Limb (tissue), 2 donors: ENCODE data around the gene DNASE1L2.
A peak's percentile ranks its signal among the peaks of the same experiment; 100 is the strongest.
"Not testable (repeated sequence)": the region's sequence is repeated elsewhere in the genome, so short reads cannot be mapped to it uniquely, and the experiment has no call there.

Source experiments
- DNase-seq, 2 donors: peaks; one replicate each; pipeline ENCODE4 v3.0.0-alpha.2; 2016; ENCODE audit errors: extremely low spot score in 2 of 2

The DNASE1L2 gene

DNA sequence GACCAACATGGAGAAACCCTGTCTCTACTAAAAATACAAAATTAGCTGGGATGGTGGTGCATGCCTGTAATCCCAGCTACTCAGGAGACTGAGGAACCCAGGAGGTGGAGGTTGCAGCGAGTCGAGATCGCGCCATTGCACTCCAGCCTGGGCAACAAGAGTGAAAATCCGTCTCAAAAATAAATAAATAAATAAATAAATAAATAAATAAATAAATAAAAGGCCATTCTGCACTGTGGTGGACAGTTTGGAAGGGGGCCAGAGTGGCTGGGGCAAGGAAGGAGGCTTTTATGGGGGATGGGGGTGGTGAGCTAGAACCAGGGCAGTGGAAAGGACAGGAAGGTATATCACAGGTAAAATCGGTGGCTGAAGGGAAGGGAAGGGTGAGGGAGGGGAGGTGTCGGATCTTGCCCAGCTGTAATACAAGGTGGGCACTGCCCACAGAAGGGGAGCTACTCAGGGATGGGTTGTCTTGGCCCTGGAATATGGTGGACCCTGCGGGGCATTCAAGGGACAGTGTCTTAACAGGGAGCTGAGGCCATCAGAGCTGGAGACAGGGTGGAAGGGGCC, 33.0 kb upstream of the DNASE1L2 start:
- DNase-seq = not testable (repeated sequence)

DNA sequence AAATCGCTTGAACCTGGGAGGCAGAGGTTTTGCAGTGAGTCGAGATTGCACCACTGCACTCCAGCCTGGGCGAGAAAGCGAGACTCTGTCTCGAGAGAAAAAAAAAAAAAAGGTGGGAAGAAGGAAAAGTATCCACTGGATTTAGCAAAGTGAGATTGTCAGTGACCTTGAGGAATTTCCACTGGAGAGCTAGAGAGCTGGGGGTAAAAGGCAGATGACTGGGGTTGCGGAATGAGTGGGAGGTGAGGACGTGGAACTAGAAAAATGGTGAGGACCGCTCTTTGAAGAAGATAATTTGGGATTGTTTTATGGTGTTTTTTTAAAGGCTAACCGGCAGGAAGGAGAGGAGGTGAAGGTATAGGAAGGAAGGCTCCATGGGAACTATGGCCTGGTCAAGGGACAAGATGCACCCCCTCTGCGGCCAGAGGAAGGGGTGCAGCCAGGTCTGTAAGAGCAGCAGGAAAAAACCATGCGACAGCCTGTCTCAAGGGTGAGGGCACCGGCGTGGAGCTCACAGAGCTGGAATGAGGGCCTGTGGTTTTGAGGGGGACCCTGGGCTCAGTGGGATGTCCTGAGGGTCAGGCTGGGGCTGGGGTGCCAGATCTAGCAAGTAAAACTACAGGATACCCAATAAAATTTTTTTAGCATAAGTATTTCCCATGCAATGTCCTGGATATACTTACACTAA, 31.7 kb upstream of the DNASE1L2 start:
- DNase-seq = no peak

DNA sequence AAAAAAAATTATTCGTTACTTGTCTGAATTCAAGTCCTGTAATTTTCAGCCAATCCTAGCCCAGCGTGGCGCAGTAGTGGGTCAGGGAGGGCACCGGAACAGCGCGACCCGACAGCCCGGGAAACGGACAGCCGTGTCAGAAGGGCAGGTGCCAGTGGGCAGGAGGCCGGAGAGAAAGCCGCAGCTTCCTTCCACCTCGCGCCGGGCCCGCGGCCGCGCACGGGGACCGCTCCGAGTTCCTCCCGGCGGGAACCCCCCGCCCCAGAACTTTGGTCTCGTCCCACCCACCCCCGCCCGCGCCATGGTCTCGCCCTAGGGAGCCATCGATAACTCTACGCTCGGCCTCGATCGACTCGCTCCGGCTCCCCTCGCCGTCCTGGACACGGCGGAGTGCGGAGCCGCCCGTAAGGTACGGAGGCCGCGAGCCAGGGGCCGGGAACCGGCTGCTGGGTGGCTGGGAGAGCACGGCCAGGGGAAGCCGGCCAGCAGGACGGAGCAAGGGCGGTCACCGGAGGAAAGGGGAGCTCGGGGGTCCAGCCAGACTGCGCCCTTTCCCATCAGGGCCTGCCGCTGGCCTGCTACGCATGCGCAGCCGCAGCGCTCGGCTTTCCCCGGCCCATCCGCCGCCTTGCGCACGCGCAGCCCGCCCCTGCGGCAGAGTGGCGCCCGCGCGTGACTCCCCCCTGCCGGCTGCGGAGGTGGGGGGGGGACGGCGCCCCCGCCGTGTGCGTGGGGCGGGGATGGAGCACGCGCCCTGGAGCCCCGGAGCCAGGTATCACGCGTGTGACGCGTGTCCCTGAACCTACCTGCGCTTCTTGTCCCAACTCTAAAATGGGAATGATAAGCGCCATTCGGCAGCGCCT, 30.9 kb upstream of the DNASE1L2 start, which contains the start of gene MLST8:
Gene MLST8, plus strand, starts transcription at position 351 of the 863 bp plus-strand sequence. CDS start 632 bp downstream, outside the sequence.
- DNase-seq = peak; percentile 88 to 95

DNA sequence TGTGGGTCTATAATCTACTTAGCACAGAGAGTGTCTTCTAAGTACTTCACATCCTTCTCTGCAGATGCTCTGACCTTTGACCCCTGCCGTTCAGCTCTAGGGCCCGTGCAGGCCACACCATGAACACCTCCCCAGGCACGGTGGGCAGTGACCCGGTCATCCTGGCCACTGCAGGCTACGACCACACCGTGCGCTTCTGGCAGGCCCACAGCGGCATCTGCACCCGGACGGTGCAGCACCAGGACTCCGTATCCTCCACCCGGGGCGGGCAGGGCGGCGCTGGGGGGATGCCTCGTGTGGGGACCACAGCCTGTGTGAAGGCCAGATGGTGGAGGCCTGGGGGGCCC, 30.3 kb upstream of the DNASE1L2 start:
- peak in 1 of 2 donors; percentile 59 for DNase-seq

DNA sequence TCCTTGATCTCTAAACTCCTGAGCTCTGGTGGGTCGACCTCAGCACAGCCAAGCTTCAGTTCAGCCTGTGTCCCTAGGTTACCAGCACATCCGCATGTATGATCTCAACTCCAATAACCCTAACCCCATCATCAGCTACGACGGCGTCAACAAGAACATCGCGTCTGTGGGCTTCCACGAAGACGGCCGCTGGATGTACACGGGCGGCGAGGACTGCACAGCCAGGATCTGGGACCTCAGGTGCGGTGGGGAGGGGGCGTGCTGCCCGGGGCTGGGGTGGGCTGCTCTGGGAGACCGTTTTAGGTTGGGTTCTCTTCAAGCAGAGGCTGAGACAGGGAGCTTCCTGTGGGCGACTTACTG, 29.8 kb upstream of the DNASE1L2 start:
- no peak for DNase-seq

DNA sequence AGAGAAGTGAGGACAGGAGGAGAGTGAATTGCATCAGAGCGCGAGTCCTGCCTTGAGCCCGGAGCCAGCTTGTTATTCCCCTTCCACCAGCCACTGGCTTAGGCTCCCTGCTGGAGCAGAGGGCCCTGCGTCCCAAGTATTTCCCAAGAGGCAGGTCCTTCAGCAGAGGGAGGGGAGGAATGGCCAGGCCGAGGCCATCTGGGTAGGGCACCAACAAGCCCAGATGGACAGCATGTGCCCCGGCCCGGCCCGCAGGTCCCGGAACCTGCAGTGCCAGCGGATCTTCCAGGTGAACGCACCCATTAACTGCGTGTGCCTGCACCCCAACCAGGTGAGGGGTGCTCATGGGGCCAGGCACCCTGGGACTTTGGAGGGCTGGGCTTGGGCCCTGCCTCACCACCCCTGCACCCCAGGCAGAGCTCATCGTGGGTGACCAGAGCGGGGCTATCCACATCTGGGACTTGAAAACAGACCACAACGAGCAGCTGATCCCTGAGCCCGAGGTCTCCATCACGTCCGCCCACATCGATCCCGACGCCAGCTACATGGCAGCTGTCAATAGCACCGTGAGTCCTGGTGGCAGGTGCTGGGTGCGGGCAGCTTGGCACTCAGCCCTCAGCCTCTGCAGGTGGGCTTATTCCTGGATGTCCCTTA, 29.3 kb upstream of the DNASE1L2 start:
- DNase-seq = no peak

DNA sequence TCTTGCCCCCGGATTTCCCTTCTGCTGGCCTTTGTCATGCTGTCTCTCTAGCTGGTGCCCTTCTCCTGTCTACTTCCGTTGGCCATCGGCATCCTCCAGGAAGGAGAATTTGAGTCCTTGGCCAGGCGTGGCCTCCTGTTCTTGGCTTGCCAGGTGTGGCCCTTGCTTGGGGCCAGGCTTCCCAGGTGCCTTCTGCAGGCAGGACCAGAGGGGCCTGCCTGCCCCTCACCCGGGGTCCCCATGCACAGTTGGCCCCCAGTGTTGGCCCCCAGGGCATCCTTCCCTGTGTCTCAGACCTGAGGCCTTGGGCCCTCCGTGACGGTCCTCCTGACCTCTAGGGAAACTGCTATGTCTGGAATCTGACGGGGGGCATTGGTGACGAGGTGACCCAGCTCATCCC, 28.4 kb upstream of the DNASE1L2 start:
- DNase-seq = no peak

DNA sequence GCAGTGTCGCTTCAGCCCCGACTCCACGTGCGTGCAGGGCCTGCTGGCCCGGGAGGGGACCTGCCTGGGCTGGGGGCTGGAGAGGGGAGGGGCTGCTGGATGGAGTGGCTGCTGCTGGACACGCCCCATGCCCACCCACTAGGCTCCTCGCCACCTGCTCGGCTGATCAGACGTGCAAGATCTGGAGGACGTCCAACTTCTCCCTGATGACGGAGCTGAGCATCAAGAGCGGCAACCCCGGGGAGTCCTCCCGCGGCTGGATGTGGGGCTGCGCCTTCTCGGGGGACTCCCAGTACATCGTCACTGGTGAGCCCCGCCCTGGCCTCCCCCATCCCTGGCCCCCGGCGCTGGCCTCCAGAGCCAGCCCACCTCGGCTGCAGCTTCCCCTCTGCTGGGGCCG, 27.9 kb upstream of the DNASE1L2 start:
- no peak for DNase-seq

DNA sequence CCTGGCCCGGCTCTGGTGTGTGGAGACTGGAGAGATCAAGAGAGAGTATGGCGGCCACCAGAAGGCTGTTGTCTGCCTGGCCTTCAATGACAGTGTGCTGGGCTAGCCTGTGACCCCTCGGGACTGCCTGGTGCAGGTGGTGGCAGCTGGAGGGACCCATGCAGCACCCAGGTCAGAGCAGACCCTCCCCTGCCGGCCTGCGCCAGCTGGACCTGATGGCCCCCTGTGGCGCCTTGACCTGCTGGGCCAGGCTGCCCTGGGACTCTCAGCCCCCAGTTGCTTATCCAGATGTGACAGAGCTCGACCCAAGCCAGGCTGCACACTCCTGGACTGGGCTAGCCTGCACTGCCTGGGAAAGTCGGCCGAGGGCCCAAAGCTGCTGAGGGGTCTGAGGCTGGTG, 27.5 kb upstream of the DNASE1L2 start:
- DNase-seq = no peak

DNA sequence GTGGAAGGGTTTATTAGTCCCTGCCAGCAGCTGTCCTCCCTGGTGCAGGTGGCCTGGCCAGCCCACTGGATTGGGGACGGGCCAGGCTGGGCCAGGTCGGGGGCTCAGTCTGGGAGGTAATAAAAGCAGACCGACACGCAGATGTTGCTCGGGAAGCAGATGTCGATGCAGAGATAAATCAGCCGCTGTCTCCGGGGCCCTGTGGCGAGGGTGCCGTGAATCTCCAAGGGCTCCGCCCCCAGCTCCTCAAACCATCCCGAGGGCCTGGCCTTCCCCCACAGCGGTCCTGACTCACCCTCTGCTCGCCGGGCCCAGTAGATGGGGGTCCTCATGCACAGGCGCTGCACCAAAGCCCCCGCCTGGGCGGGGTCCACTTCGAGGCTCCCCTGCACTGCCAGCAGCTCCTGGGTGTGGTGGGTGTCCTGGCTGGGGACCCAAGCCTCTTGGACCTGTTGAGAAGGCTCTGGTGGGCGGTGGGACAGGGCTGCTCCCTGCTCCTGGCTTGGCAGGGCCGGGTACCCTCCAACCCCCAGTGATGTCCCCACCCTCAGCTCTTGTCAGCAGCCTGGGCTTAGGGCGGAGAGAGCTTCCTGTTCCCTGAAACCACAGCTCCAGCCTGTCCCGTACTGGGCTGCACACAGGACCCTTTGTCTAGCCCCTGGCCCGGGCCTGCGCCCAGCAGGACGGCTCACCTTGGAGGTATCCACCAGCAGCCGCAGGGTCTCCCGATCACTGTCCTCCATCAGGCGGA, 26.8 kb upstream of the DNASE1L2 start:
- no peak for DNase-seq

DNA sequence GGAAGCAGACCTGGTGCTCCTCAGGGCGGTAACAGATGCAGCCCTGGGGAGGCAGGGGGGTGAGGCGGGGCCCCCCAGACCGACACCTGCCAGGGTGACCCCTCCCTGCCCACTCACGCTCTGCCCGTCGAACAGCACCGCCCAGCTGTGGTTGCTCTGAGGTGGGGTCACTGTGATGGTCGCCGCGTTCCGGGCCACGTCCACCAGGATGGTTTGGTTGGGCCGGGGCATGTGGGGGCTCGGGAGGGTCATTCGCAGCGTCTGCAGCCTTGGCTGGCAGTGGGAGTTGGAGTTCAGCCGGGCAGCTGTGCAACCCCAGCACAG, 26.3 kb upstream of the DNASE1L2 start:
- DNase-seq = no peak

DNA sequence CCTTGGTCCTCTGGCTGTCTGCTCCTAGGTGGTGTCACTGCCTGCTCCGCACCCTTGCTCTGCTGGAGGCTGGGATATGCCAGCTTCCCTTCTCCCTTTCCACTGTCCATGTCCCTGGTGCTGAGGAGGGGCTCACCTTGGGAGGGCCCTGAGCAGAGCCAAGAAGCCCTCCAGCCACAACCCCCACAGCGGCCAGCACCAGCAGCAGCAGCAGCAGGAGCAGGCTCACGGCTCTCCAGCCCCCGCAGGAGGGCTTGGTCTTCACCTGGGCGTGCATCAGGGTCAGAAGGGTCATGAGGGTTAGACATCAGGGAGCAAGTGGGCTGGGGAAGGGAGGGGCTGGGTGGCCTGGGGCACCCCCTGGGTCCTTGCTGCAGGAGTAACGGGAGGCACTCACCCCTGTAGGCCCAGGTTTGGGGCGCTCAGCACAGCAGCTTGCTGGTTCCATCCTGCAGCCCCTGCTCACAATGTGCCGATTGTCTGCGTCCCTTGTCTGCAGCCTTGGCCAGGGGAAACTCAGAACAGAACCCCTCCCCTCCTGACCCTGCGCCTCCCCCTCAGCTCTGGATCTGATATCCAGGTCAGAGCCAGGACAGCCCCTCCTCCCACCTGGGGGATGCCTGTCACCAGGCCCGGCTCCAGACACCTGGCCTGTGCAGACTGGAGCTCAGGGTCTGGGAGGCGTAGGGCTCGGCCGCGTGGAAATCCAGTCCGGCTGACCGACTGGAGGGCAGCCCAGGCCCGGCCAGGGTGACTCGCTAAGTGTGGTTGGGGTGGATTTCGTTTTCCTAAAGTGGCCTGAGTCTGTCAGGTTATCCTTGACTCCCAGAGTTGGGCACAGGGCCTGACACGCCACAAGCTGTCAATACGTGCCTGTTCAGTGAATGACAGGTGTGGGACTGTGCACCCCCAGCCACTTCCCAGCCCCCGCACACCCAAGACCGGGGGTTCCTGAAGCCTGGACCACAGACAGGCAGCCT, 25.6 kb upstream of the DNASE1L2 start, which contains the start of gene BRICD5:
Gene BRICD5, minus strand, starts transcription at position 478 of the 980 bp plus-strand sequence. Its CDS starts 30 bp downstream, at position 448.
- no peak for DNase-seq

DNA sequence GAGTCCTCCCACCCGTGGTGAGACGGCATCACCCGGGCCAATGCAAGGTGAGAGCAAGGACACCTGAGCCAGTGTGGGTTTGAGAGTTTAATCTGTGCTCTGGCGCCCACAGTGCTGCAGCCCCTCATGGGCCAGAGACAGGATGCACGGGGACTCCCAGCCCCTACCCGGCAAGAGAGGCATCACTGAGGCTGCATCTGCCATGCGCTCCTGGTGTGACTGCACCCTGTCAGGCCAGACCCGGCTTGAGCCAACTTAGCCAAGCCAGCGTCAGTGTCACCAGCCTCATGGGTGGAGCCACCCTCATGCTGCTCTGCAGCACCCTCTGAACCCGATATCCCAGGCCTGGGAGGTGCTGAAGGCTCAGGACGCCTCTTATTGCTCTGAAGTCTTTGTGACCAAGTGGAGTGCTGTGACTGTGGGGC, 24.3 kb upstream of the DNASE1L2 start:
- DNase-seq = no peak

DNA sequence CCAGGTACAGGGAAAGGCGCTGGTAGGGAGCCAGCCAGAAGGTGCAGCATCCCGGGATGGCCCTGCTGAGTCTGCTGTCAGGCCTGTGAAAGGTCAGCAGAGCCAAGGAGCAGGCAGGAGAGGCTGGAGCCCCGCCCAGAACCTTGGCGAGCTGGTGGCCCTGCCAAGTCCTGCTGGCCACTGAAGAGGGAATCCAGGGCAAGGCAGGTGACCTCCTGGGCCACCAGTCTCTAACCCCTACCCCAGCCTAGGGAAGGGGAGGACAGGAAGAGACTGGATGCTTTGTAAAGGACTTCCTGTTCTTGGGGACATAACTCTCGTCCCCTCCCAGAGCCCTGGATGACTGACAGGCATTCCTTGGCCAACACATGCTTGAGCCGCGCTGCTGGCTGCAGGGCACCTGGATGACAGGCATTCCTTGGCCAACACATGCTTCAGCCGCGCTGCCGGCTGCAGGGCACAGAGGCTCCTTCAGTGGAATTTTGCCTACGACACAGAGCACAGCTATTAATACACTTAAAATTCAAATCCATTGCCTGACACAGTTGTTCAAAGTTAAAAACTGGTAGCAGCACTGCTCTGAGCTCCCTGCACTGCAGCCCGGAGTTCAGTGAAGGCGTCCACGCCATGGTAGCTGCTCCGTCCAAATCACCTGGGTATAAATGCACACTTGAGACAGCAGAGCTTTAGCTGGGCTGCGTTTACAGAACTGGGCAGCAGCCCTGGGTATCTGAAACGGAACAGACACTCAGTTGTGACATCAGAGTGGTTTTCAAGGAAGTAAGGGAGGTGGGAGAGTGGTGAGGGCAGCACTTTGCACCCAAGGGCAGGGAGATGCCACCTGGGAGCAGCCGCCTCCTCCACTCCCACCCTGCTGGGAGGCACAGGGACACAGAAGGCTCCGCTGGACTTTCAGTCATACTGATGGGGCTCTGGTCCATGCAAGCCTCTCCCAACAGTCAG, 23.6 kb upstream of the DNASE1L2 start:
- DNase-seq = no peak

DNA sequence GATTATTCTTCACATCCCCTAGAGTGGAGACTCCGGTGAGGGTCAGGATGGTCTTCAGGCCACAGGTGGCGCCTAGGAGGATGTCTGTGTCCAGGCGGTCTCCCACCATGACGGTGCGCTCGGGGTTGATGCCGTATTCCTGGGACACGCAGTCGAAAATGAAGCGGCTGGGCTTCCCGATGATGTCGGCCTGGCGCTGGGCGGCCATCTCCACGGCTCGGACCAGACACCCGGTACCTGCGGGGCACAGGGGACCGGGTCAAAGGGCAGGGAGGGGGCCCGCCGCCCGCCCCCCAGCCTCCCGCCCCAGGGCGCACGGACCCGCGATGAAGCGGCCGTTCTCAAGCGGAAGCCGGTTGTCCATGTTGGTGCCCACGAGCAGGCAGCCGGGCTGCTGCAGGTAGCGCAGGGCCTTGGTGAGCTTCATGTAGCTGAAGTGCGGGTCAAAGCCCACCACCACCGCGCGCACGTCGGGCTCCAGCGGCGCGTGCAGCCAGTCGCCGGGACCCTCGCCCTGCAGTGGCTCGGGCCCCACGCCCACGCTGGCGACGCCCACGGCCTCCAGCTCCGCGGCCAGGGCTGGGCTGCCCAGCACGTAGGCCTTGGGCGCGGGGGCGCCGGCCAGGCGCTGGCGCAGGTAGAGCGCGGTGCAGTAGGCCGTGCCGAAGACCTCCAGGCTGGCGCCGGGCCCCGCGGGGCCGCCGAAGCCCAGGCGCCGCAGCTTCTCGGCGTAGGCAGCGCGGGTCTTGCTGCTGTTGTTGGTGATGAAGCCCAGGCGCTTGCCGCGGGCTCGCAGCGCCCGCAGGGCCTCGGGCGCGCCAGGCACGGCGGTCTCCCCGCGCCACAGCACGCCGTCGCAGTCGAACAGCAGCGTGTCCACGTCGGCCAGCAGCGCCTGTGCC, 22.2 kb upstream of the DNASE1L2 start:
- no peak for DNase-seq

DNA sequence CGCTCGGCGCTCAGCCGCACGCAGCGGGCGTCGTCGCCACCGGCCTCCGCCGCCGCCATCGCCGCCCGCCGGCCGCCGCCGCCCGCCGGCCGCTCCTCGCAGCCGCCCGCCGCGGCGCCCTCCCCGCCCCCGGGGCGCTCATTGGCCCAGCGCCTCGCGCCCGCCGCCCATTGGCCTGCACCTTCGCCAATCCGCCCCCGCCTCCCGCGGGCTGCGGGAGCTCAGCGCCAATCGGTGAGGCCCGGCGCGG, 21.6 kb upstream of the DNASE1L2 start, which contains the start of gene PGP:
Gene PGP, minus strand, starts transcription at position 122 of the 250 bp plus-strand sequence. Its CDS starts 63 bp downstream, at position 59.
- DNase-seq = no peak

DNA sequence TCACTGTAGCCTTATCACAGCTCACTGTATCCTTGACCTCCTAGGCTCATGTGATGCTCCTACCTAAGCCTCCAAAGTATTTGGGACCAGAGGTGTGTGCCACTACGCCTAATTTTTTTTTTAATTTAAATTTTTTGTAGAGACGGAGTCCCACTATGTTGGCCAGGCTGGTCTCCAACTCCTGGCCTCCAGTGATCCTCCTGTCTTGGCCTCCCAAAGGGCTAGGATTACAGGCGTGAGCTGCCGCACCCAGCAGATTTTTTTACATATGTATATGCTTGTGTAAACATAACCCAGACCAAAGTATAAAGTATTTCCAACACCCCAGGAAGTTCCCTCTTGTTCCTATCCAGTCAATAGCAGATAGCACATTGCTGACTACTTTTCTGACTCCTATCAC, 19.9 kb upstream of the DNASE1L2 start:
- no peak for DNase-seq
